Keratinocyte (primary cell): ENCODE results near the gene LYPD5. TPM values are rescaled to one million over a fixed set of nuclear protein-coding genes. Genes with fewer than 3 reads are reported as not detected.

ENCODE experiments used
- DNase-seq: peaks from one replicate; pipeline ENCODE4 v3.0.0-alpha.2; 2011; ENCODE audit warnings: low read depth, missing footprints, low spot score
- FAIRE-seq: peaks from 2 replicates; lab custom pipeline; 2011; peaks lifted over from hg19 to GRCh38; lab: Jason Lieb, UNC
- H2AFZ ChIP-seq: 2 replicates; pipeline ENCODE4 v1.6.0; 2012; ENCODE audit warnings: low read length, control low read depth, inconsistent platforms; ENCODE audit not compliant: control insufficient read depth
- H3K27ac ChIP-seq: 2 replicates; pipeline ENCODE4 v1.5.1; 2011; ENCODE audit warnings: low read length; ENCODE audit not compliant: control insufficient read depth, insufficient read depth
- H3K27me3 ChIP-seq: 3 replicates; pipeline ENCODE4 v1.6.0; 2011; ENCODE audit warnings: low read length; ENCODE audit not compliant: control insufficient read depth, insufficient read depth; ENCODE audit errors: extremely low read depth
- H3K36me3 ChIP-seq, 2 experiments: 2 replicates in 1 of 2; 3 replicates in 1 of 2; pipeline ENCODE4 v1.5.1; 2011; ENCODE audit warnings: low read length in 2 of 2, mild to moderate bottlenecking in 1 of 2; ENCODE audit not compliant: control insufficient read depth in 2 of 2, insufficient read depth in 2 of 2; ENCODE audit errors: extremely low read depth in 1 of 2
- H3K4me1 ChIP-seq: 3 replicates; pipeline ENCODE4 v1.5.1; 2011; ENCODE audit warnings: low read length; ENCODE audit not compliant: control insufficient read depth, insufficient read depth; ENCODE audit errors: extremely low read depth
- H3K4me2 ChIP-seq: 3 replicates; pipeline ENCODE4 v1.6.0; 2011; ENCODE audit warnings: low read depth, low read length; ENCODE audit not compliant: control insufficient read depth, insufficient read depth; ENCODE audit errors: extremely low read depth
- H3K4me3 ChIP-seq, 3 experiments: fragments of 200-600 bp in 1 of 3; sonication (generic) in 1 of 3; 2 replicates in 2 of 3; 3 replicates in 1 of 3; pipeline ENCODE4 v1.5.1; 2011 to 2016; ENCODE audit warnings: low read length in 3 of 3, mild to moderate bottlenecking in 3 of 3, control low read depth in 2 of 3, inconsistent platforms in 1 of 3, low read depth in 1 of 3, mixed read lengths in 1 of 3, mixed run types in 1 of 3, moderate library complexity in 1 of 3; ENCODE audit not compliant: control insufficient read depth in 2 of 3, insufficient read depth in 2 of 3; ENCODE audit errors: extremely low read depth in 1 of 3
- H3K79me2 ChIP-seq: 2 replicates; pipeline ENCODE4 v1.6.0; 2012; ENCODE audit warnings: low read length; ENCODE audit not compliant: control insufficient read depth, insufficient read depth
- H3K9ac ChIP-seq: 3 replicates; pipeline ENCODE4 v1.6.0; 2011; ENCODE audit warnings: low read length; ENCODE audit not compliant: control insufficient read depth, insufficient read depth; ENCODE audit errors: extremely low read depth
- H3K9me1 ChIP-seq: 3 replicates; pipeline ENCODE4 v1.6.0; 2011; ENCODE audit warnings: low read length; ENCODE audit not compliant: control insufficient read depth, insufficient read depth; ENCODE audit errors: extremely low read depth
- H3K9me3 ChIP-seq: 2 replicates; pipeline ENCODE4 v1.5.1; 2012; ENCODE audit warnings: low read depth, low read length; ENCODE audit not compliant: control insufficient read depth
- H4K20me1 ChIP-seq: 3 replicates; pipeline ENCODE4 v1.6.0; 2011; ENCODE audit warnings: low read length; ENCODE audit not compliant: control insufficient read depth, insufficient read depth; ENCODE audit errors: extremely low read depth
- EZH2 ChIP-seq: IDR thresholded peaks from one replicate; pipeline ENCODE4 v1.6.1; 2012; ENCODE audit warnings: inconsistent platforms, mild to moderate bottlenecking, low read length, moderate library complexity
- dilution Hi-C: fragments of 300-500 bp; cut with MboI; formaldehyde crosslinking; loops from one replicate; pipeline ENCODE4 v1.7.0; 2020; ENCODE audit warnings: low sequenced_read_pairs; ENCODE audit not compliant: extremely low pct_ligation_motif_present
- polyA plus RNA-seq, 5 experiments: library from polyadenylated mRNA; depleted of rRNA in 3 of 5; stranded (reverse) in 3 of 5; stranded (forward) in 1 of 5; unstranded in 1 of 5; fragments of >200 nt; gene quantifications; 1 replicate in 1 of 5; 2 replicates in 3 of 5; 3 replicates in 1 of 5; pipeline versions ENCODE4 v1.2.1 to v1.2.3, GENCODE V29; 2011 to 2012; ENCODE audit warnings: missing spikeins in 2 of 5, low read depth in 1 of 5, low replicate concordance in 1 of 5
- TF ChIP-seq, protein P1 (sequence below), 3 experiments: IDR thresholded peaks in 1 of 3; conservative IDR thresholded peaks in 1 of 3; optimal IDR thresholded peaks in 1 of 3; 2 replicates in 2 of 3; 3 replicates in 1 of 3; pipeline versions ENCODE3 to v1.5.1; 2011; ENCODE audit warnings: low read length in 3 of 3, mild to moderate bottlenecking in 3 of 3, moderate library complexity in 2 of 3, control low read depth in 1 of 3, inconsistent platforms in 1 of 3; ENCODE audit not compliant: insufficient read depth in 2 of 3; ENCODE audit errors: extremely low read depth in 1 of 3

The LYPD5 gene
- polyA plus RNA-seq, 1 donor (not counting 4 experiments of a cell fraction or from before 2014, with no cell fraction given) = 4.2 TPM

DNA sequence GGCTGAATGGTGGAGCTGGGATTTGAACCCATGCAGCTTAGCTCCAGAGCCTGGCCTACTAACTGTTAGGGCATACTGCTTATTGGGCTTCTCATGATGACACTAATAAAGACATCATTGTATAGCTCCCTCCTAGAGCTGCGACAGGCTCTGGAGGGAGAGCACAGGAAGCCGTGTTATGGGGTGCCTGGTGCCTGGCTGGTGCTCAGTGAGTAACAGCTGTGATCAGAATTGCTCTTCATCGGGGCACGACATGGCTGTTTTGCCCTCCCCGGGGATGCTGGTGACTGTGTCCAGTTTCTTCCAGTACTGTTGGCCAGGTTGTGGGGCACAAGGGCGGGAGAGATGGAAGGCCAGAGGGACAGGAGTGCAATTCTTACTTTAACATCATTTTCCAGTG, 5.1 kb downstream of the LYPD5 start:
- DNase-seq (no peak), FAIRE-seq (no peak)
- Histone ChIP-seq H3K4me3 (no peak overlapping the region), H3K27me3 (no peaks in the 10 kb centered on the region), H2AFZ (no peak overlapping the region), H3K79me2 (no peaks in the 10 kb centered on the region), H3K4me1 (peaks cover 13% of the 10 kb centered on the region), H3K9me3 (no peaks in the 10 kb centered on the region), H3K9ac (no peak overlapping the region), H3K4me2 (no peak overlapping the region), H4K20me1 (no peaks in the 10 kb centered on the region), H3K27ac (no peak overlapping the region), H3K9me1 (no peaks in the 10 kb centered on the region), H3K36me3 (no peaks in the 10 kb centered on the region)
- dilution Hi-C loops = no loop called here
- no peak for TF ChIP-seq EZH2
- TF ChIP-seq, protein P1, sequence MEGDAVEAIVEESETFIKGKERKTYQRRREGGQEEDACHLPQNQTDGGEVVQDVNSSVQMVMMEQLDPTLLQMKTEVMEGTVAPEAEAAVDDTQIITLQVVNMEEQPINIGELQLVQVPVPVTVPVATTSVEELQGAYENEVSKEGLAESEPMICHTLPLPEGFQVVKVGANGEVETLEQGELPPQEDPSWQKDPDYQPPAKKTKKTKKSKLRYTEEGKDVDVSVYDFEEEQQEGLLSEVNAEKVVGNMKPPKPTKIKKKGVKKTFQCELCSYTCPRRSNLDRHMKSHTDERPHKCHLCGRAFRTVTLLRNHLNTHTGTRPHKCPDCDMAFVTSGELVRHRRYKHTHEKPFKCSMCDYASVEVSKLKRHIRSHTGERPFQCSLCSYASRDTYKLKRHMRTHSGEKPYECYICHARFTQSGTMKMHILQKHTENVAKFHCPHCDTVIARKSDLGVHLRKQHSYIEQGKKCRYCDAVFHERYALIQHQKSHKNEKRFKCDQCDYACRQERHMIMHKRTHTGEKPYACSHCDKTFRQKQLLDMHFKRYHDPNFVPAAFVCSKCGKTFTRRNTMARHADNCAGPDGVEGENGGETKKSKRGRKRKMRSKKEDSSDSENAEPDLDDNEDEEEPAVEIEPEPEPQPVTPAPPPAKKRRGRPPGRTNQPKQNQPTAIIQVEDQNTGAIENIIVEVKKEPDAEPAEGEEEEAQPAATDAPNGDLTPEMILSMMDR (optimal IDR thresholded peaks at IDR 0.05 in 1 of 3, IDR thresholded peaks at IDR 0.05 in 1 of 3, conservative IDR thresholded peaks at IDR 0.05 in 1 of 3; ENCODE audit: extremely low read depth in 1 of 3, insufficient read depth in 2 of 3, low read length in 3 of 3) = no peak

DNA sequence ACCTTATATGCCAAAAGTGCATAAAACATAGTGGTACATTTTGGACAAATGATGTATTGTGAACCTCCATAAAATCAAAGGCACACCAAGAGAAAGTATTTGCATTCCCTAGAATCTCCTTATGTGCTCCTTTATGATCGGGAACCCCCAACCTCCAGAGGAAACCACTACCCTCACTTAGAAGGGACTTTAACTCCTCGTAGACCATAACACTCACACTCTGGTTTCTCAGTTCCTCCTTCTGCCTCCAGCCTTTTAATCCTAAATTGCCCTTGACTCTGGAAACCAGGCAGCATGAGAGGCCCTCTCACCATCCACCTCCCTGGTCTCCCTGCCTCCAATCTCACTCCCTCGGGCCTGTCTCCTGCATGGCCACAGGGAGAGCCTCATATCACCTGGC, 11.7 kb downstream of the LYPD5 start:
- Histone ChIP-seq H3K4me2 (no peak overlapping the region), H3K9me1 (no peaks in the 10 kb centered on the region), H3K27ac (no peak overlapping the region), H3K9me3 (no peaks in the 10 kb centered on the region), H3K4me1 (no peaks in the 10 kb centered on the region), H3K36me3 (no peaks in the 10 kb centered on the region), H3K79me2 (no peaks in the 10 kb centered on the region), H3K9ac (no peak overlapping the region), H4K20me1 (no peaks in the 10 kb centered on the region), H3K27me3 (no peaks in the 10 kb centered on the region), H3K4me3 (no peak overlapping the region), H2AFZ (no peak overlapping the region)
- TF ChIP-seq, protein P1 (optimal IDR thresholded peaks at IDR 0.05 in 1 of 3, IDR thresholded peaks at IDR 0.05 in 1 of 3, conservative IDR thresholded peaks at IDR 0.05 in 1 of 3; ENCODE audit: extremely low read depth in 1 of 3, insufficient read depth in 2 of 3, low read length in 3 of 3) = no peak
- TF ChIP-seq EZH2 = no peak
- DNase-seq = no peak
- dilution Hi-C loops = no loop called here
- FAIRE-seq = no peak
